Endothelial cell of umbilical vein (primary cell): ENCODE results near the gene CCDC57. TPM values are rescaled to one million over a fixed set of nuclear protein-coding genes. Genes with fewer than 3 reads are reported as not detected.
"Not testable (repeated sequence)": the region's sequence is repeated elsewhere in the genome, so short reads cannot be mapped to it uniquely, and the experiment has no call there.

ENCODE experiments used
- BruUV-seq: library from RNA; stranded (reverse); fragments of 400-500 nt; replicated peaks from 2 replicates; lab custom pipeline; 2021; lab: Mats Ljungman, UMichigan
- CTCF ChIA-PET: fragments of 300-600, 350-600 bp; sonication (Branson Sonifier 250); formaldehyde crosslinking; loops from one replicate; lab custom pipeline; 2021; ENCODE audit warnings: antibody characterized with exemption, inconsistent platforms; lab: Charles Lee
- POLR2A ChIA-PET: fragments of 300-600, 350-600 bp; sonication (Branson Sonifier 250); formaldehyde crosslinking; loops from one replicate; lab custom pipeline; 2021; ENCODE audit warnings: antibody characterized with exemption, inconsistent platforms; lab: Charles Lee
- DNase-seq: peaks from one replicate; pipeline ENCODE4 v3.0.0-alpha.2; 2011; ENCODE audit warnings: low read depth, low spot score
- FAIRE-seq: peaks from 2 replicates; lab custom pipeline; 2011; peaks lifted over from hg19 to GRCh38; lab: Jason Lieb, UNC
- H2AFZ ChIP-seq: 2 replicates; pipeline ENCODE4 v1.6.0; 2012; ENCODE audit warnings: low read depth, low read length, control low read depth, inconsistent platforms
- H3K27ac ChIP-seq: 2 replicates; pipeline ENCODE4 v1.5.1; 2011; ENCODE audit warnings: low read depth, mild to moderate bottlenecking, control low read depth, low read length, moderate library complexity; ENCODE audit not compliant: insufficient read depth
- H3K27me3 ChIP-seq, 2 experiments: 2 replicates each; pipeline versions ENCODE4 v1.6.0 to v1.6.1; 2011; ENCODE audit warnings: low read length in 2 of 2, mixed read lengths in 1 of 2; ENCODE audit not compliant: control insufficient read depth in 2 of 2, insufficient read depth in 2 of 2
- H3K36me3 ChIP-seq, 2 experiments: 2 replicates in 1 of 2; 3 replicates in 1 of 2; pipeline ENCODE4 v1.5.1; 2011; ENCODE audit warnings: low read length in 2 of 2, mild to moderate bottlenecking in 1 of 2, moderate library complexity in 1 of 2; ENCODE audit not compliant: control insufficient read depth in 2 of 2, insufficient read depth in 2 of 2; ENCODE audit errors: extremely low read depth in 1 of 2
- H3K4me1 ChIP-seq: 3 replicates; pipeline ENCODE4 v1.5.1; 2011; ENCODE audit warnings: mild to moderate bottlenecking, low read length; ENCODE audit not compliant: control insufficient read depth, insufficient read depth; ENCODE audit errors: extremely low read depth
- H3K4me2 ChIP-seq: 2 replicates; pipeline ENCODE4 v1.6.1; 2011; ENCODE audit warnings: low read length, control low read depth, mixed read lengths; ENCODE audit not compliant: insufficient read depth
- H3K4me3 ChIP-seq, 3 experiments: fragments of 200-600 bp in 1 of 3; sonication (generic), shearing (Covaris generic) in 1 of 3; replicated peaks in 1 of 3; 2 replicates each; pipeline ENCODE4 v1.5.1; 2011 to 2016; ENCODE audit warnings: control low read depth in 3 of 3, low read length in 3 of 3, mild to moderate bottlenecking in 2 of 3, inconsistent platforms in 1 of 3, low read depth in 1 of 3, moderate library complexity in 1 of 3; ENCODE audit not compliant: insufficient read depth in 1 of 3
- H3K79me2 ChIP-seq: 2 replicates; pipeline ENCODE4 v1.6.0; 2012; ENCODE audit warnings: low read length, inconsistent platforms; ENCODE audit not compliant: control insufficient read depth, insufficient read depth
- H3K9ac ChIP-seq: replicated peaks from 2 replicates; pipeline ENCODE3; 2011; ENCODE audit warnings: low read length, control low read depth; ENCODE audit not compliant: insufficient read depth; ENCODE audit errors: extremely low read depth
- H3K9me1 ChIP-seq: replicated peaks from 3 replicates; pipeline ENCODE4 v1.6.0; 2011; ENCODE audit warnings: mild to moderate bottlenecking, low read length; ENCODE audit not compliant: control insufficient read depth, insufficient read depth; ENCODE audit errors: extremely low read depth
- H3K9me3 ChIP-seq: replicated peaks from 2 replicates; pipeline ENCODE4 v1.5.1; 2012; ENCODE audit warnings: low read length, inconsistent platforms; ENCODE audit not compliant: control insufficient read depth, insufficient read depth
- H4K20me1 ChIP-seq: replicated peaks from 2 replicates; pipeline ENCODE3; 2011; ENCODE audit warnings: mild to moderate bottlenecking, low read length; ENCODE audit not compliant: control insufficient read depth, insufficient read depth; ENCODE audit errors: extremely low read depth
- CTCF ChIP-seq, 2 donors: IDR thresholded peaks; 1 replicate in 1 of 2; 2 replicates in 1 of 2; pipeline ENCODE4 v1.5.1; 2011; ENCODE audit warnings: low read length in 2 of 2, mild to moderate bottlenecking in 2 of 2, moderate library complexity in 2 of 2, control low read depth in 1 of 2, inconsistent platforms in 1 of 2, low read depth in 1 of 2; ENCODE audit not compliant: insufficient read depth in 1 of 2; ENCODE audit errors: extremely low read depth in 1 of 2
- MAX ChIP-seq: IDR thresholded peaks from 2 replicates; pipeline ENCODE4 v1.6.1; 2011; ENCODE audit not compliant: insufficient read depth, insufficient read length
- dilution Hi-C: fragments of 300-500 bp; cut with MboI; formaldehyde crosslinking; loops from one replicate; pipeline ENCODE4 v1.15.0; 2019; ENCODE audit warnings: low sequenced_read_pairs; ENCODE audit not compliant: extremely low pct_ligation_motif_present
- intact Hi-C: fragments of 100-400 bp; cut with micrococcal nuclease; formaldehyde crosslinking; loops from one replicate; pipeline ENCODE4 v1.10.0; 2022
- polyA plus RNA-seq, 4 experiments: library from polyadenylated mRNA; depleted of rRNA in 3 of 4; stranded (reverse) in 3 of 4; unstranded in 1 of 4; fragments of >200 nt; gene quantifications; 2 replicates each; pipeline versions ENCODE4 v1.2.1 to v1.2.3, GENCODE V29; 2011 to 2012; ENCODE audit warnings: missing spikeins in 1 of 4
- total RNA-seq: library from RNA; stranded (reverse); gene quantifications from 2 replicates; pipeline ENCODE4 v1.2.3, GENCODE V29; 2021

The CCDC57 gene
- total and polyA plus RNA-seq, 2 donors (not counting 3 experiments of a cell fraction or from before 2014, with no cell fraction given), result 18.6 to 31.6 TPM

GRCh38 chr17:82213251-82214011 lies 789 bp upstream of the CCDC57 start:
- Histone ChIP-seq H3K27me3 (no peaks in the 10 kb centered on the region), H3K9me3 (no peaks in the 10 kb centered on the region), H3K79me2 (no peaks in the 10 kb centered on the region), H2AFZ (peak overlapping the region; percentile 58), H3K9ac (peak overlapping the region; percentile 81), H3K4me1 (peaks cover 33% of the 10 kb centered on the region), H4K20me1 (no peaks in the 10 kb centered on the region), H3K4me2 (peak overlapping the region; percentile 43), H3K36me3 (no peaks in the 10 kb centered on the region), H3K4me3 (peak overlapping the region; percentile 59 to 70 (median 62)), H3K27ac (peak overlapping the region; percentile 72), H3K9me1 (no peaks in the 10 kb centered on the region)
- FAIRE-seq, result peak; percentile 82
- CTCF ChIA-PET, result interaction anchor here (5.3 kb wide), 1 partner anchor 8 kb away, joined by 22 read pairs; no protein-coding TSS in a partner anchor
- DNase-seq, result peak; percentile 45
- TSS peak; percentile 30 for BruUV-seq
- intact Hi-C loops, result loop anchor here (1.0 to 10.0 kb wide), 2 partner anchors 8 to 189 kb away; partner anchors contain the start of genes CENPX and LRRC45
- dilution Hi-C loops, result no loop called here
- TF ChIP-seq MAX (peak; percentile 85), CTCF (IDR thresholded peaks at IDR 0.05; ENCODE audit: extremely low read depth in 1 of 2, insufficient read depth in 1 of 2, low read depth in 1 of 2, low read length in 2 of 2) (no peak)
- POLR2A ChIA-PET, result no interaction called here

- H3K79me2 ChIP-seq, FAIRE-seq, H3K36me3 ChIP-seq, H4K20me1 ChIP-seq, dilution Hi-C loops, DNase-seq, H3K27me3 ChIP-seq, BruUV-seq, H3K27ac ChIP-seq, POLR2A ChIA-PET, H3K4me2 ChIP-seq, CTCF ChIA-PET, H2AFZ ChIP-seq, H3K9ac ChIP-seq, H3K9me1 ChIP-seq, H3K9me3 ChIP-seq, H3K4me3 ChIP-seq: not testable (repeated sequence)
- peaks cover 16% of the 10 kb centered on the region for H3K4me1 ChIP-seq
- intact Hi-C loops, result loop anchor here (10.0 kb wide), 1 partner anchor 186 kb away; the partner anchor contains the start of genes CENPX and LRRC45
These were observed 2.0 kb downstream of the CCDC57 start for GRCh38 chr17:82210655-82211054.
